Measurements from ENCODE around the gene TEAD1. TPM values are rescaled to one million over a fixed set of nuclear protein-coding genes. Genes with fewer than 3 reads are reported as not detected.

The TEAD1 gene
- total RNA-seq, 2 experiments from 2014 or later, result 0.11 TPM; not detected in 1

DNA sequence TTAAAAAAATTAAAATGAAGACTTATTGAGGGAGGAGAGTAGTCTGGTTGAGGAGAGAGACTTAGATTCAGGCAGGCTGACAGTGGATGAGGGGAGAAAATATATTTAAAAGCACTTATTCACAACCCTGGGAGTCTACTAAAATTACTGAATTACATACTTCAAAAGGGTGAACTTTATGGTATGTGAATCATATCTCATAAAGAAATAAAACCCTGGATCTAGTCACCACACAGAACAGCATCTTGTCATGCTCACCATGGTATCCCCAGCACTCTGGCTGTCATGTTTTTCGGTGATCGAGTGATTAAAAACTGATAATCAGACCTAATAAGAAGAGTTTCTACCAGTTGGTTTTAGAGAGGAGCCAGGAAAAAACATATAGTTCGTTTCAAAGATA lies 11.0 kb downstream of the TEAD1 start:
- DNase-seq, result no peak
- peaks cover 95% of the 10 kb centered on the region for H3K27me3 Mint-ChIP-seq
- H3K27ac Mint-ChIP-seq, result no peak overlapping the region
- no peaks in the 10 kb centered on the region for H3K9me3 Mint-ChIP-seq
- H3K27ac ChIP-seq (ENCODE audit: low read depth in 1 of 2, low read length in 2 of 2), result no peak overlapping the region
- peaks cover 4% of the 10 kb centered on the region for H3K4me1 ChIP-seq (ENCODE audit: insufficient read depth, low read length)
- no peak overlapping the region for H3K4me3 Mint-ChIP-seq
- intact Hi-C loops (cut with DNase I, micrococcal nuclease), result no loop called here
- ChIA-PET POLR2A (no interaction called here), CTCF (no interaction called here)
- no peaks in the 10 kb centered on the region for H3K36me3 Mint-ChIP-seq (ENCODE audit: low read depth)
- H3K27me3 ChIP-seq (ENCODE audit: control insufficient read depth in 1 of 2, insufficient read depth in 2 of 2, low read length in 2 of 2), result peaks cover 27 to 68% of the 10 kb centered on the region in 2 experiments
- H3K4me1 Mint-ChIP-seq (ENCODE audit: low read depth), result peaks cover 7% of the 10 kb centered on the region
- ATAC-seq (ENCODE audit: poor library complexity), result no peak
- no peaks in the 10 kb centered on the region for H3K36me3 ChIP-seq (ENCODE audit: insufficient read depth, low read length)
- H3K9me3 ChIP-seq (ENCODE audit: control insufficient read depth in 1 of 2, insufficient read depth in 1 of 2, low read length in 2 of 2), result peaks cover 0 to 4% of the 10 kb centered on the region in 2 experiments
- H3K4me3 ChIP-seq (ENCODE audit: low read length), result no peak overlapping the region
- TF ChIP-seq, protein P1, sequence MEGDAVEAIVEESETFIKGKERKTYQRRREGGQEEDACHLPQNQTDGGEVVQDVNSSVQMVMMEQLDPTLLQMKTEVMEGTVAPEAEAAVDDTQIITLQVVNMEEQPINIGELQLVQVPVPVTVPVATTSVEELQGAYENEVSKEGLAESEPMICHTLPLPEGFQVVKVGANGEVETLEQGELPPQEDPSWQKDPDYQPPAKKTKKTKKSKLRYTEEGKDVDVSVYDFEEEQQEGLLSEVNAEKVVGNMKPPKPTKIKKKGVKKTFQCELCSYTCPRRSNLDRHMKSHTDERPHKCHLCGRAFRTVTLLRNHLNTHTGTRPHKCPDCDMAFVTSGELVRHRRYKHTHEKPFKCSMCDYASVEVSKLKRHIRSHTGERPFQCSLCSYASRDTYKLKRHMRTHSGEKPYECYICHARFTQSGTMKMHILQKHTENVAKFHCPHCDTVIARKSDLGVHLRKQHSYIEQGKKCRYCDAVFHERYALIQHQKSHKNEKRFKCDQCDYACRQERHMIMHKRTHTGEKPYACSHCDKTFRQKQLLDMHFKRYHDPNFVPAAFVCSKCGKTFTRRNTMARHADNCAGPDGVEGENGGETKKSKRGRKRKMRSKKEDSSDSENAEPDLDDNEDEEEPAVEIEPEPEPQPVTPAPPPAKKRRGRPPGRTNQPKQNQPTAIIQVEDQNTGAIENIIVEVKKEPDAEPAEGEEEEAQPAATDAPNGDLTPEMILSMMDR (IDR thresholded peaks at IDR 0.05), result no peak

DNA sequence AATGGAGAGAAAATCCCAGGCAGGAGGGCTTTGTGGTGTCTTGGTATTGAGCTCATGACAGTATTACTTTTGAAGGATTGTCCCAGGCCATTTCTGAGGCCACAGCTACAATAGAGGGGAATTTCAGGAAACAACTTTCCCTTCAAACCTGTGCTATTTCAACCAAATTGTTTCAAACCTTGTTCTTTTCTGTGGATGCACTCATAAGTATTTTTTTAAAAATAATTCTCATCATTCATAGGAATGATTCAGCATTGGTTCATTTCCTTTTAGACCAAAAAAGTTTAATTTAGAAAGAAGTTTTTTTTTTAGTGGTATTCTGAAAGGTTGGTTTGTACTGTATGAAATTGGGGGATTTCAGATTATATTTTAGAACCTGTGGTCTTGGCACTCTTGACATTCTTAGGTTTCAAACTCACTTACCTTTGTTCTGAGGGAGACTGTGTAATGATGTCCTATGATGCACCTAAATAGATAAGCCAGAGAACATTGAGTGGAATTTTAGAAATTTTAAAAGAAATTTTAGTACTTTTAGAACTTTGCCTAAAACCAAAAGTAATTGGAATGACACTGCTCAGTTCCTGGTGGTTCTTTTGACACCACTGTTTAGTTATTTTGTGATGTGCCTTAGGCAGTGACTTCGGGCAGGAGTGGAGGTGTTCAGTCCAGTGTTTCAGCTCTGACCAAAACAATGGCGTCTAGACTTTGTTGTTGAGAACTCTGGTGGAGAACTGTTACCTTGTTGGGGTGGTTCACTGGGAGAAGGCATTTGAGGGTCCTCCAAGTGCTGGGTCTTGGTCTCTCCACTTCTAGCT lies 12.2 kb downstream of the TEAD1 start:
- Mint-ChIP-seq H3K27me3 (peaks cover 94% of the 10 kb centered on the region), H3K36me3 (ENCODE audit: low read depth) (no peaks in the 10 kb centered on the region), H3K27ac (no peak overlapping the region), H3K9me3 (no peaks in the 10 kb centered on the region), H3K4me3 (no peak overlapping the region), H3K4me1 (ENCODE audit: low read depth) (no peaks in the 10 kb centered on the region)
- CTCF ChIA-PET, result no interaction called here
- POLR2A ChIA-PET, result interaction anchor here (0.6 kb wide), 1 partner anchor 1218 kb away, joined by 3 read pairs; no protein-coding TSS in a partner anchor
- Histone ChIP-seq H3K4me3 (ENCODE audit: low read length) (no peak overlapping the region), H3K36me3 (ENCODE audit: insufficient read depth, low read length) (no peaks in the 10 kb centered on the region), H3K27ac (ENCODE audit: low read depth in 1 of 2, low read length in 2 of 2) (no peak overlapping the region), H3K9me3 (ENCODE audit: control insufficient read depth in 1 of 2, insufficient read depth in 1 of 2, low read length in 2 of 2) (peaks cover 0 to 3% of the 10 kb centered on the region in 2 experiments), H3K4me1 (ENCODE audit: insufficient read depth, low read length) (no peaks in the 10 kb centered on the region), H3K27me3 (ENCODE audit: control insufficient read depth in 1 of 2, insufficient read depth in 2 of 2, low read length in 2 of 2) (peaks cover 18 to 64% of the 10 kb centered on the region in 2 experiments)
- TF ChIP-seq, protein P1 (IDR thresholded peaks at IDR 0.05), result no peak
- intact Hi-C loops (cut with DNase I, micrococcal nuclease), result no loop called here
- no peak for DNase-seq
- ATAC-seq (ENCODE audit: poor library complexity), result no peak

DNA sequence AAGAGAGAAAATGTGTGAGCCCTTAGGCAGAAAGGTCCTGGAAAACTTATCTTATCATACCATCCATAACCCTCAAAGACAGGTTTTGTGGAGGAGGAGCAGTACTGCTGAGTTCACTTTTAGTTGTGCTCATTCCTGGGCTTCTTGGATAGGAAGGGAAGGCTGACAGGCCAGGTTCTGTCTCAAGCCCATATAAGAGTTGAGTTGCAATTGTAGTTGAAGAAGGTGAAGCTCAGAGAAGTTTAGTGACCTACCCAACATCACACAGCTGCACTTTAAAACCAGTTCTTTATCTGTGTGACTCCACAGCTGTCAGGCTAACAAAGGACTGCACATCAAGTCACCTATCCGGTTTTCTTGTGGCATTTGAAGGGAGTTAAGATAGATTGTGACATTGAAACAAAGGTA lies 13.0 kb downstream of the TEAD1 start:
- DNase-seq (no peak), ATAC-seq (ENCODE audit: poor library complexity) (no peak)
- peaks cover 91% of the 10 kb centered on the region for H3K27me3 Mint-ChIP-seq
- TF ChIP-seq, protein P1 (IDR thresholded peaks at IDR 0.05), result no peak
- no peaks in the 10 kb centered on the region for H3K36me3 Mint-ChIP-seq (ENCODE audit: low read depth)
- ChIA-PET CTCF (no interaction called here), POLR2A (no interaction called here)
- no peak overlapping the region for H3K27ac Mint-ChIP-seq
- Histone ChIP-seq H3K36me3 (ENCODE audit: insufficient read depth, low read length) (no peaks in the 10 kb centered on the region), H3K4me3 (ENCODE audit: low read length) (no peak overlapping the region), H3K27ac (ENCODE audit: low read depth in 1 of 2, low read length in 2 of 2) (no peak overlapping the region), H3K4me1 (ENCODE audit: insufficient read depth, low read length) (no peaks in the 10 kb centered on the region), H3K9me3 (ENCODE audit: control insufficient read depth in 1 of 2, insufficient read depth in 1 of 2, low read length in 2 of 2) (no peaks in the 10 kb centered on the region), H3K27me3 (ENCODE audit: control insufficient read depth in 1 of 2, insufficient read depth in 2 of 2, low read length in 2 of 2) (peaks cover 13 to 59% of the 10 kb centered on the region in 2 experiments)
- no peaks in the 10 kb centered on the region for H3K4me1 Mint-ChIP-seq (ENCODE audit: low read depth)
- H3K9me3 Mint-ChIP-seq, result no peaks in the 10 kb centered on the region
- no peak overlapping the region for H3K4me3 Mint-ChIP-seq
- intact Hi-C loops (cut with DNase I, micrococcal nuclease), result no loop called here
